ENCODE measurements around the gene ZNF783.
A peak's percentile ranks its signal among the peaks of the same experiment; 100 is the strongest.

Gene ZNF783

DNA sequence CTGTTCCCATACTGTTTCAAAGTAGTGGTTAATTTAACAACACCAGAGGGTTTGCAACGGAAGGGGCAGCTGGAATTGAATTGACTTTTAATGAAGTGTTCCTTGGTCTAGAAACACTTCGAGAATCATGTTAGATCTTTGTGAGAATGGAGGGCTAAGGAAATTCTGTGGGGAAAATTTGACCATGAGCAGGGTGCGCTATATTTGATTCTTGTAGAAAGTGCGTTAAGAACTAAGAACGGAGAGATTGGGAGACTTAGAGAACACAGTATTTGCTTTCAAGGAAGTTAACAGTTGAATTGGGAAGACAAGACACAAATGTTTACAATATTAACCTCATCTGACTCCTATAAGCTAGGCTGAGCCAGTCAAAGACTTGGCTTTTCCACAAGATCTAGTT, 21.4 kb upstream of the ZNF783 start:
- Histone ChIP-seq H2BK120ac (ENCODE audit: low read depth, low read length) (no peak overlapping the region), H3K4me1 (ENCODE audit: control insufficient read depth, insufficient read depth, low read depth, low read length) (peaks cover 6% of the 10 kb centered on the region), H2AFZ (ENCODE audit: low read depth, low read length) (no peak overlapping the region), H4K8ac (ENCODE audit: low read length) (no peak overlapping the region), H3K36me3 (ENCODE audit: control insufficient read depth in 1 of 2, insufficient read depth in 2 of 2, low read depth in 1 of 2, low read length in 2 of 2) (no peaks in the 10 kb centered on the region), H3K4me2 (ENCODE audit: low read length, poor library complexity, severe bottlenecking) (peak overlapping the region; percentile 78), H2BK15ac (ENCODE audit: low read depth, poor library complexity, severe bottlenecking) (no peak overlapping the region), H3K9me3 (ENCODE audit: control insufficient read depth, low read length) (peaks cover 4% of the 10 kb centered on the region), H3K4me3 (ENCODE audit: insufficient read depth in 1 of 2, low read depth in 1 of 2, low read length in 2 of 2) (peak overlapping the region in 1 of 2 experiments; percentile 99), H2BK5ac (ENCODE audit: low read depth, low read length, poor library complexity, severe bottlenecking) (no peak overlapping the region), H3K23ac (ENCODE audit: low read length in 2 of 2) (no peak overlapping the region), H3K27me3 (ENCODE audit: control insufficient read depth in 1 of 2, insufficient read depth in 1 of 2, low read length in 2 of 2) (no peaks in the 10 kb centered on the region), H2BK12ac (ENCODE audit: low read length in 2 of 2) (no peak overlapping the region), H3K18ac (ENCODE audit: low read depth in 1 of 2, low read length in 2 of 2) (no peak overlapping the region), H3K9ac (ENCODE audit: low read length) (peak overlapping the region; percentile 99), H4K91ac (ENCODE audit: low read length) (no peak overlapping the region), H3K79me1 (replicated peaks; ENCODE audit: low read length, poor library complexity, severe bottlenecking) (peaks cover 4% of the 10 kb centered on the region), H3K4ac (ENCODE audit: low read depth in 1 of 2, low read length in 2 of 2) (no peak overlapping the region), H2AK5ac (ENCODE audit: low read length, severe bottlenecking) (no peak overlapping the region), H3K14ac (ENCODE audit: low read length in 2 of 2) (no peak overlapping the region), H3K27ac (ENCODE audit: low read length, poor library complexity, severe bottlenecking) (no peak overlapping the region)
- WGBS, result 92% methylated on average over 4 of the region's 5 CpGs
- no peak for DNase-seq

DNA sequence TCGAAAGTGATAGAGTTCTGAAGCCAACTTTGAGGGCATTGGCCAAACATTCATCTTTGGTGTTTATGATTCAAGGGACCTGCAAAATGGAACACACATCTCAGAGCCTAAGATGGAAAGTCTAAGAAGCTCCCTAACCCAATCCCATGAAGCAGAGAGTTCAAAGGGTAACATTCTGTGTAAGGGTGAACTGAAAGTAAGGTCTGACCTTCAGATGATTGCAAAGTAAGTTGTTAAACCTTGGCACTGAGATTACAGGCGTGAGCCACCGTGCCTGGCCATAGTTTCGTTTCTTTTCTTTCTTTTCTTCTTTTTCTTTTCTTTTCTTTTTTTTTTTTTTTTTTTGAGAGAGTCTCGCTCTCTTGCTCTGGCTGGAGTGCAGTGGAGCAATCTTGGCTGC, 20.3 kb upstream of the ZNF783 start:
- H2AK5ac ChIP-seq (ENCODE audit: low read length, severe bottlenecking), result no peak overlapping the region
- DNase-seq, result no peak
- H3K9ac ChIP-seq (ENCODE audit: low read length), result no peak overlapping the region
- H3K4me2 ChIP-seq (ENCODE audit: low read length, poor library complexity, severe bottlenecking), result no peak overlapping the region
- no peak overlapping the region for H2AFZ ChIP-seq (ENCODE audit: low read depth, low read length)
- H2BK120ac ChIP-seq (ENCODE audit: low read depth, low read length), result no peak overlapping the region
- H3K4me1 ChIP-seq (ENCODE audit: control insufficient read depth, insufficient read depth, low read depth, low read length), result peaks cover 6% of the 10 kb centered on the region
- no peak overlapping the region for H3K23ac ChIP-seq (ENCODE audit: low read length in 2 of 2)
- no peak overlapping the region for H2BK15ac ChIP-seq (ENCODE audit: low read depth, poor library complexity, severe bottlenecking)
- no peak overlapping the region for H3K14ac ChIP-seq (ENCODE audit: low read length in 2 of 2)
- no peak overlapping the region for H3K4ac ChIP-seq (ENCODE audit: low read depth in 1 of 2, low read length in 2 of 2)
- no peaks in the 10 kb centered on the region for H3K27me3 ChIP-seq (ENCODE audit: control insufficient read depth in 1 of 2, insufficient read depth in 1 of 2, low read length in 2 of 2)
- H3K9me3 ChIP-seq (ENCODE audit: control insufficient read depth, low read length), result peaks cover 4% of the 10 kb centered on the region
- no peak overlapping the region for H3K4me3 ChIP-seq (ENCODE audit: insufficient read depth in 1 of 2, low read depth in 1 of 2, low read length in 2 of 2)
- no peak overlapping the region for H3K18ac ChIP-seq (ENCODE audit: low read depth in 1 of 2, low read length in 2 of 2)
- peaks cover 6% of the 10 kb centered on the region for H3K79me1 ChIP-seq (replicated peaks; ENCODE audit: low read length, poor library complexity, severe bottlenecking)
- no peak overlapping the region for H4K8ac ChIP-seq (ENCODE audit: low read length)
- H2BK5ac ChIP-seq (ENCODE audit: low read depth, low read length, poor library complexity, severe bottlenecking), result no peak overlapping the region
- no peak overlapping the region for H3K27ac ChIP-seq (ENCODE audit: low read length, poor library complexity, severe bottlenecking)
- no peak overlapping the region for H4K91ac ChIP-seq (ENCODE audit: low read length)
- H2BK12ac ChIP-seq (ENCODE audit: low read length in 2 of 2), result no peak overlapping the region
- no peaks in the 10 kb centered on the region for H3K36me3 ChIP-seq (ENCODE audit: control insufficient read depth in 1 of 2, insufficient read depth in 2 of 2, low read depth in 1 of 2, low read length in 2 of 2)
- 92% methylated on average over 5 of the region's 5 CpGs for WGBS

DNA sequence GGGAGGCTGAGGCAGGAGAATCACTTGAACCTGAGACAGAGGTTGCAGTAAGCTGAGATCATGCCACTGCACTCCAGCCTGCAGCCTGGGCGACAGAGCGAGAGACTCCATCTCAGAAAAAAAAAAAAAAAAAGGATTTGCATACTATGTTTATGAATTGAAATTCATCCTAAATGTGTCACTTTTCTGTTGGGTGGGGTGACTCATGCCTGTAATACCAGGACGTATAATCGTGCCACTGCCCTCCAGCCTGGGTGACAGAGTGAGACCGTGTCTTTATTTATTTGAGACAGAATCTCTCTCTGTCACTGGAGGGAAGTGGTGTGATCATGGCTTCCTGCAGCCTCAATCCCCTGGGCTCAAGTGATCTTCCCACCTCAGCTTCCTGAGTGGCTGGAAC, 16.8 kb upstream of the ZNF783 start:
- H3K36me3 ChIP-seq (ENCODE audit: control insufficient read depth in 1 of 2, insufficient read depth in 2 of 2, low read depth in 1 of 2, low read length in 2 of 2), result peaks cover 3% of the 10 kb centered on the region in 2 experiments
- 19% methylated on average over 3 of the region's 5 CpGs for WGBS
- no peak overlapping the region for H3K9ac ChIP-seq (ENCODE audit: low read length)
- no peak overlapping the region for H3K4ac ChIP-seq (ENCODE audit: low read depth in 1 of 2, low read length in 2 of 2)
- H3K27me3 ChIP-seq (ENCODE audit: control insufficient read depth in 1 of 2, insufficient read depth in 1 of 2, low read length in 2 of 2), result no peaks in the 10 kb centered on the region
- H3K18ac ChIP-seq (ENCODE audit: low read depth in 1 of 2, low read length in 2 of 2), result no peak overlapping the region
- H2BK120ac ChIP-seq (ENCODE audit: low read depth, low read length), result no peak overlapping the region
- no peak overlapping the region for H3K4me3 ChIP-seq (ENCODE audit: insufficient read depth in 1 of 2, low read depth in 1 of 2, low read length in 2 of 2)
- H2BK15ac ChIP-seq (ENCODE audit: low read depth, poor library complexity, severe bottlenecking), result no peak overlapping the region
- no peak overlapping the region for H2BK12ac ChIP-seq (ENCODE audit: low read length in 2 of 2)
- no peak overlapping the region for H2BK5ac ChIP-seq (ENCODE audit: low read depth, low read length, poor library complexity, severe bottlenecking)
- H4K8ac ChIP-seq (ENCODE audit: low read length), result no peak overlapping the region
- peaks cover 21% of the 10 kb centered on the region for H3K79me1 ChIP-seq (replicated peaks; ENCODE audit: low read length, poor library complexity, severe bottlenecking)
- H3K27ac ChIP-seq (ENCODE audit: low read length, poor library complexity, severe bottlenecking), result no peak overlapping the region
- no peak overlapping the region for H2AK5ac ChIP-seq (ENCODE audit: low read length, severe bottlenecking)
- no peak overlapping the region for H2AFZ ChIP-seq (ENCODE audit: low read depth, low read length)
- peaks cover 4% of the 10 kb centered on the region for H3K9me3 ChIP-seq (ENCODE audit: control insufficient read depth, low read length)
- H3K14ac ChIP-seq (ENCODE audit: low read length in 2 of 2), result no peak overlapping the region
- H3K4me2 ChIP-seq (ENCODE audit: low read length, poor library complexity, severe bottlenecking), result no peak overlapping the region
- peaks cover 3% of the 10 kb centered on the region for H3K4me1 ChIP-seq (ENCODE audit: control insufficient read depth, insufficient read depth, low read depth, low read length)
- peak; percentile 58 for DNase-seq
- no peak overlapping the region for H4K91ac ChIP-seq (ENCODE audit: low read length)
- H3K23ac ChIP-seq (ENCODE audit: low read length in 2 of 2), result no peak overlapping the region

DNA sequence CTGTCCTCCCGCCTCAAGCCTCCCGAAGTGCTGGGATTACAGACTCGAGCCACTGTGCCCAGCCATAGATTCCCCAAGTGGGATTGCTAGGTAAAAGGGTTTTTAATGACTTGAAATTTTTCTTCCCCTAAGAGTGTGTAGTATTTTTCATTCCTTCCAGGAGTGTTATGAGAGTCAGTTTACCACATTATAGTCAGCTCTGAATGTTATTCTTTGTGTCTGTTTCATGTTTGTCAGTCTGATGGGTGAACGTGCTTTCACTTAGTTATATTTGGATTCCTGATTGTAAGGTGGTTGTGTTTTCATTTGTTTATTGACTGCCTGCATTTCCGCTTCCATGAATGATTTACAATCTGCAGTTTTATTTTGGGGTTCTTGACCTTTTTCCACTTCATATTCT, 16.3 kb upstream of the ZNF783 start:
- Histone ChIP-seq H3K36me3 (ENCODE audit: control insufficient read depth in 1 of 2, insufficient read depth in 2 of 2, low read depth in 1 of 2, low read length in 2 of 2) (peaks cover 7 to 8% of the 10 kb centered on the region in 2 experiments), H2BK12ac (ENCODE audit: low read length in 2 of 2) (no peak overlapping the region), H3K4ac (ENCODE audit: low read depth in 1 of 2, low read length in 2 of 2) (no peak overlapping the region), H3K4me3 (ENCODE audit: insufficient read depth in 1 of 2, low read depth in 1 of 2, low read length in 2 of 2) (no peak overlapping the region), H4K8ac (ENCODE audit: low read length) (no peak overlapping the region), H3K4me1 (ENCODE audit: control insufficient read depth, insufficient read depth, low read depth, low read length) (peaks cover 3% of the 10 kb centered on the region), H3K27me3 (ENCODE audit: control insufficient read depth in 1 of 2, insufficient read depth in 1 of 2, low read length in 2 of 2) (no peaks in the 10 kb centered on the region), H3K9ac (ENCODE audit: low read length) (no peak overlapping the region), H2AFZ (ENCODE audit: low read depth, low read length) (no peak overlapping the region), H3K18ac (ENCODE audit: low read depth in 1 of 2, low read length in 2 of 2) (no peak overlapping the region), H2AK5ac (ENCODE audit: low read length, severe bottlenecking) (no peak overlapping the region), H2BK5ac (ENCODE audit: low read depth, low read length, poor library complexity, severe bottlenecking) (no peak overlapping the region), H3K9me3 (ENCODE audit: control insufficient read depth, low read length) (peaks cover 4% of the 10 kb centered on the region), H4K91ac (ENCODE audit: low read length) (no peak overlapping the region), H3K79me1 (replicated peaks; ENCODE audit: low read length, poor library complexity, severe bottlenecking) (peaks cover 25% of the 10 kb centered on the region), H2BK15ac (ENCODE audit: low read depth, poor library complexity, severe bottlenecking) (no peak overlapping the region), H3K27ac (ENCODE audit: low read length, poor library complexity, severe bottlenecking) (no peak overlapping the region), H3K23ac (ENCODE audit: low read length in 2 of 2) (no peak overlapping the region), H3K4me2 (ENCODE audit: low read length, poor library complexity, severe bottlenecking) (no peak overlapping the region), H3K14ac (ENCODE audit: low read length in 2 of 2) (no peak overlapping the region), H2BK120ac (ENCODE audit: low read depth, low read length) (no peak overlapping the region)
- WGBS, result 77% methylated on average over 4 of the region's 5 CpGs
- no peak for DNase-seq

All from mesenchymal stem cell (in vitro differentiated cells and primary cell).